HL-60 (cell line): ENCODE data around the gene BBS12.

Experiments used
- DNase-seq, 2 experiments: peaks; one replicate each; pipeline ENCODE4 v3.0.0-alpha.2; 2010 to 2020; ENCODE audit warnings: low read depth in 1 of 2, low spot score in 1 of 2
- H3K27ac ChIP-seq: fragments of 250-450 bp; sonication (Bioruptor Pico); replicated peaks from 2 replicates; pipeline ENCODE4 v1.5.1; 2020; ENCODE audit warnings: mild to moderate bottlenecking, moderate library complexity
- H3K27me3 ChIP-seq: fragments of 250-450 bp; sonication (Bioruptor Pico); 2 replicates; pipeline ENCODE4 v1.5.1; 2021; ENCODE audit warnings: mild to moderate bottlenecking, moderate library complexity; ENCODE audit not compliant: insufficient read depth, poor library complexity, severe bottlenecking
- H3K4me3 ChIP-seq: replicated peaks from 2 replicates; pipeline ENCODE4 v1.5.1; 2011; ENCODE audit warnings: mild to moderate bottlenecking, control low read depth, low read length; ENCODE audit not compliant: insufficient read depth
- GABPA ChIP-seq: IDR thresholded peaks from 2 replicates; pipeline ENCODE4 v1.6.1; 2012; ENCODE audit warnings: low read depth
- POLR2AphosphoS5 ChIP-seq: IDR thresholded peaks from 2 replicates; pipeline ENCODE4 v1.6.1; 2012; ENCODE audit warnings: low read depth
- SPI1 ChIP-seq: IDR thresholded peaks from 2 replicates; pipeline ENCODE4 v1.6.1; 2012; ENCODE audit warnings: low read depth, mild to moderate bottlenecking, borderline replicate concordance
- TF ChIP-seq, protein P1 (sequence below): IDR thresholded peaks from one replicate; pipeline ENCODE4 v1.5.1; 2011; ENCODE audit warnings: low read length, control low read depth, inconsistent platforms; ENCODE audit not compliant: insufficient read depth
- TF ChIP-seq, protein P2 (sequence below): IDR thresholded peaks from 2 replicates; pipeline ENCODE4 v1.6.1; 2012; ENCODE audit warnings: low read depth; ENCODE audit not compliant: insufficient replicate concordance

The BBS12 gene

DNA sequence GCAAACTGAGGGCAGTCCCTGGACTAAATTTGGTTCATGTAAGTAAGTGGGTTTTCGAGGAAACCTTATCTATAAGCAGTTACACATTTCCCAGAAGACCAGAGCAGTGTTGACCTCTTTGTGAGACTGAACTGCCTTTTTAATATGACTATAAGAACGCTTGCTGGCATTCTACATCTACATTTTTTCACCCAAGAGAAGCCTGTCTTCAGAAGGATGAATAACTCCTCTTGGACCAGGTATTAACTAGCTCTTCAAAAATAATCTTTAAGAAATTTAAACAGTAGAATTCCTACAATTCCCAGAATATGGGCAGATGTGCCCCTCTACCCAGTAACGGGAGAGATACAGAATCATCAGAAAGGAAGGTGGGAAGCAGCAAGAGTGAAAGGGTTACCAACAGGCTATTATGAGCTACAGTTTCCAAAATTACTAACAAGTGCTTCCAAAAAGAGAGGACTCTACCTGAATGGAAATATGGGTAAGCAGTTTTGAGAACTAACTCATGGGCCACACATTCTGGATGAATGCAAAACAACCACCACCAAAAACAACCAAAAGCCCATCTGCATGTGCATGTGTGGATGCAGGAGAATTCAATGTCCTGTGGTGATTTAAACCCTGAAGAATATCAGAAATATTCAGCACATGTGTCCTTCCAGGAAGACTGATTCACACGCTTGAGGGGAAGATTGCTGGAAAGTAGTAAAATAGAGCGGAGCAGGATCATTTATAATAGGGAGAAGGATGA is 17.4 kb downstream of the BBS12 start:
- H3K27ac ChIP-seq: no peak overlapping the region
- TF ChIP-seq, protein P1, sequence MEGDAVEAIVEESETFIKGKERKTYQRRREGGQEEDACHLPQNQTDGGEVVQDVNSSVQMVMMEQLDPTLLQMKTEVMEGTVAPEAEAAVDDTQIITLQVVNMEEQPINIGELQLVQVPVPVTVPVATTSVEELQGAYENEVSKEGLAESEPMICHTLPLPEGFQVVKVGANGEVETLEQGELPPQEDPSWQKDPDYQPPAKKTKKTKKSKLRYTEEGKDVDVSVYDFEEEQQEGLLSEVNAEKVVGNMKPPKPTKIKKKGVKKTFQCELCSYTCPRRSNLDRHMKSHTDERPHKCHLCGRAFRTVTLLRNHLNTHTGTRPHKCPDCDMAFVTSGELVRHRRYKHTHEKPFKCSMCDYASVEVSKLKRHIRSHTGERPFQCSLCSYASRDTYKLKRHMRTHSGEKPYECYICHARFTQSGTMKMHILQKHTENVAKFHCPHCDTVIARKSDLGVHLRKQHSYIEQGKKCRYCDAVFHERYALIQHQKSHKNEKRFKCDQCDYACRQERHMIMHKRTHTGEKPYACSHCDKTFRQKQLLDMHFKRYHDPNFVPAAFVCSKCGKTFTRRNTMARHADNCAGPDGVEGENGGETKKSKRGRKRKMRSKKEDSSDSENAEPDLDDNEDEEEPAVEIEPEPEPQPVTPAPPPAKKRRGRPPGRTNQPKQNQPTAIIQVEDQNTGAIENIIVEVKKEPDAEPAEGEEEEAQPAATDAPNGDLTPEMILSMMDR: no peak
- TF ChIP-seq SPI1 (no peak), POLR2AphosphoS5 (no peak), GABPA (no peak)
- TF ChIP-seq, protein P2, sequence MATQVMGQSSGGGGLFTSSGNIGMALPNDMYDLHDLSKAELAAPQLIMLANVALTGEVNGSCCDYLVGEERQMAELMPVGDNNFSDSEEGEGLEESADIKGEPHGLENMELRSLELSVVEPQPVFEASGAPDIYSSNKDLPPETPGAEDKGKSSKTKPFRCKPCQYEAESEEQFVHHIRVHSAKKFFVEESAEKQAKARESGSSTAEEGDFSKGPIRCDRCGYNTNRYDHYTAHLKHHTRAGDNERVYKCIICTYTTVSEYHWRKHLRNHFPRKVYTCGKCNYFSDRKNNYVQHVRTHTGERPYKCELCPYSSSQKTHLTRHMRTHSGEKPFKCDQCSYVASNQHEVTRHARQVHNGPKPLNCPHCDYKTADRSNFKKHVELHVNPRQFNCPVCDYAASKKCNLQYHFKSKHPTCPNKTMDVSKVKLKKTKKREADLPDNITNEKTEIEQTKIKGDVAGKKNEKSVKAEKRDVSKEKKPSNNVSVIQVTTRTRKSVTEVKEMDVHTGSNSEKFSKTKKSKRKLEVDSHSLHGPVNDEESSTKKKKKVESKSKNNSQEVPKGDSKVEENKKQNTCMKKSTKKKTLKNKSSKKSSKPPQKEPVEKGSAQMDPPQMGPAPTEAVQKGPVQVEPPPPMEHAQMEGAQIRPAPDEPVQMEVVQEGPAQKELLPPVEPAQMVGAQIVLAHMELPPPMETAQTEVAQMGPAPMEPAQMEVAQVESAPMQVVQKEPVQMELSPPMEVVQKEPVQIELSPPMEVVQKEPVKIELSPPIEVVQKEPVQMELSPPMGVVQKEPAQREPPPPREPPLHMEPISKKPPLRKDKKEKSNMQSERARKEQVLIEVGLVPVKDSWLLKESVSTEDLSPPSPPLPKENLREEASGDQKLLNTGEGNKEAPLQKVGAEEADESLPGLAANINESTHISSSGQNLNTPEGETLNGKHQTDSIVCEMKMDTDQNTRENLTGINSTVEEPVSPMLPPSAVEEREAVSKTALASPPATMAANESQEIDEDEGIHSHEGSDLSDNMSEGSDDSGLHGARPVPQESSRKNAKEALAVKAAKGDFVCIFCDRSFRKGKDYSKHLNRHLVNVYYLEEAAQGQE: no peak
- H3K27me3 ChIP-seq: no peaks in the 10 kb centered on the region
- H3K4me3 ChIP-seq: no peak overlapping the region
- DNase-seq: no peak

DNA sequence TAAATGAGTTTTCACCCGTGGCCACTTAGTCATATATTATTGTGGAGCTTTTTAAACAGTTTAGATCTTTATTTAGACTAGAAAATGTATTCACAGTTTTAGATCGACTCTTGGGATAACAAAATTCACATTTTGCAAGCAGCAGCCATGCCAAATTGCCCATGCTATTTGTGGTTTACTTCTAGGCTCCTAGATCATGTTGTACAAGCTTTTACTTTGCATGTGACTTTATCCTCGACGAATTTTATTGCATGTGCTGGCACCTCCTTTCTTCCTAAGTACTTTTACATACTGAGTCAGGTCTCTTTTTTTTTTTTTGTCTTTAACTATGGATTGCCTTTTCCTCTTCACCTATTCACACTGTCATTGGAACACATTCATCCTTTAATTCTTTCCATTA is 23.2 kb downstream of the BBS12 start:
- Histone ChIP-seq H3K27ac (no peak overlapping the region), H3K4me3 (no peak overlapping the region), H3K27me3 (no peaks in the 10 kb centered on the region)
- DNase-seq: no peak
- TF ChIP-seq GABPA (no peak), SPI1 (no peak), POLR2AphosphoS5 (no peak)
- TF ChIP-seq, protein P2: no peak
- TF ChIP-seq, protein P1: no peak

DNA sequence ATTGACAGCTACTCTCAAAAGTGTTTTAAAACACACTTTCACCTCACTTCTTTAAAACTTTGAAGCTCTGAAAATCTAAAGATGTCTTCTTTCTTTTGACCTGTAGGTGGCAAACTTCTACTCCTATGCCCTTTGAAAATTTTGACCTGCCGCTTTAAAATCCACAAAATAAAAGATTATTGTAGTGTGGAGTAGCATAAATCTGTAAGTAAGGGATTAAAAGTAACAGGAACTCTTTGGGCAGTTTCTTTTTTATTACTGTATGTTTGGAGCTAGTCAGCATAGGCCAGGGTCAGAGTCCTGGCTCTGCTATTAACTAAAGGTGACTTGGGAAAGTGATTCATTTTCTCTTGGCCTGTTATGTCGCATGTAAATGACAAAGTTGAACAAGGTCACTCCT is 25.5 kb downstream of the BBS12 start:
- Histone ChIP-seq H3K27me3 (no peaks in the 10 kb centered on the region), H3K4me3 (no peak overlapping the region), H3K27ac (no peak overlapping the region)
- no peak for DNase-seq
- no peak for TF ChIP-seq SPI1
- TF ChIP-seq, protein P1: peak; percentile 22
